GM19463 (cell line): Measurements from ENCODE around the gene SLC26A1.

Source experiments
- ATAC-seq: cut with Tn5 transposase; IDR thresholded peaks from one replicate; pipeline ENCODE4 v1.9.1; 2021; ENCODE audit warnings: mild to moderate bottlenecking, moderate library complexity; ENCODE audit not compliant: unreplicated experiment

Gene SLC26A1

DNA sequence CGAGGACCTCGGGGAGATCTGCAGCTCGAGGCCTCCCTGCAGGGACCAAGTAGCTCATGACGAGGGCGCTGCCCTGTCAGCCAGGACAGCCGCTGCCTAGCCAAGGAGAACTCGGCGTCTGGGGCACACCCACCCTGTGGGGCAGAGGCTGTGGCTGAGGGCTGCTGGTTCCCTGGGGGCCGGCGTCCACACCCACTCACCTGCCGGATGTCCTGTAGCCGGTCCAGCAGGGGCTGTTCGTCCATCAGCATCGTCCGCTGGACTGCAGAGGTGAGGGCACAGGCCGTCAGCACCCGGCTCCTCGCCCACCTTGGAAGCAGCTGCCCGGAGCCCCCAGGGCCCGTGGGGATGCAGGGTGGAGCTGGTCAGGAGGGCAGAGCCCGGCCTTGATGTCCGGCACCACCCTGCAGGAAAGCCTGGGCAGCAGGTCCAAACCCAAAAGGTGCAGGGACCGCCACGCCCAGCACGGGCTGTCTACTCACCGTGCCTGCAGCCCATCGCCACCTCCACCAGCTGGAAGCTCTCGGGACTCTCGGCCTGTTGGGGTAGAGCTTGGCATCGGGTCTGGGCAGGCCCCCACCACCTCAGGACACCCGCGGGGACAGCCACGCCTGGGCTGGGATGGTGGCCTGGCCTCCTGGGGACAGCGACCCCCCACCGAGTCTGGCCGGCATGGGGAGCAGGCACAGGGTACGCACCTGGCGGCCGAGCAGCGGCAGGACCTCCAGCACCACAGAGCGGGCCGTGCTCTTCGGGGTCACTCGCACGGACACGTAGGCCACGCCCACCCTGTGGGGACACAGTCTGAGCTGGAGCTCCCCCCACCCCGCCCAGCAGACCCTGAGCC, 26.7 kb downstream of the SLC26A1 start:
- ATAC-seq = no peak

DNA sequence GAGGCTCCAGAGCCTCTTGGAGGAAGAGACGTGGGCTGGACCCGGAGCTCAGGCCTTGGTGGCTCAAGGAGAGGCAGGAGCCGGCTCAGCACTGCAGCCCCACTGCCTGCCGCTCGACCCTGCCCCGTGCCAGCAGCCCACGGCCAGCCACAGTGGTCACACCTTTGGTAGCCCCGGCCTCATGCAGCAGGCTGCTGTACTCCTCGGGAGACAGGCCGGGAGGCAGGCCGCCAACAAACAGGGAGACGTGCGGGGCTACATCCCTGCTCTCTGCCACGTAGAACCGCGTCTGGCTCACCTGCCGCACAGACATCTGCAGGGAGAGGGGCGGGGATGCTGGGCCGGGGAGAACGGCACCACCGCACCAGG, 27.5 kb downstream of the SLC26A1 start:
- no peak for ATAC-seq

DNA sequence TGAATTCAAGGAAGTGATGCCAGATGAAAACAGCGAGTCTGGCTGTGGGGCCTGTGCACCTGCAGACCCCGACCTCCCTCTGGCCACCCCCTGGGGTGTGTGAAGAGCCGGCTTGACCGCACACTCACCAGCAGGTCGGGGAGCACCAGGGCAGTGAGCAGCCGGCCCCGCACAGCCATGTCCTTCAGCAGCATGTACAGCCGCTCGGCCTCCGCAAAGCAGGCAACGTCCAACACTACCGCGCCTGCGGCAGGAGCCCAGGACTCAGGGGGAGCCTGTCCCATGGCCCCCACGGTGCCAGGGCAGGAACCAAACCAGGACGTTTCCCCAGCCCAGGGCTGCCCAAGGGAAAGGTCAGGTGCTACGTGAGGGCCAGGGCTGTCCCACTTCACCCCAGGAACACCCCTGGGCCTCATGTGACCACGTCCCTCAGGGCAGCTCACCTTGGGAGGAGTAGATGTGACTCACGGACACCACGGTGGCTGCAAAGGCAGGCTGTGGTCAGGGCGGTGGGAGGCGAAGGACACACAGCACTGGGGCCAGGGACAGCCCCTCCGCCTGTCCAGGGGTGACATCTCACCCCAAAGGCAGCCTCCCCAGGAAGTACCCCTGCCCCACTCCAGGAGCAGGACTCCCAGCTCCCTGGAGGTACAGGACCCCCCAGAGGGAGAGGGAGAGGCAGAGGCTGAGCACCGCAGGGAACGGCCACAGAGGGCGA, 28.0 kb downstream of the SLC26A1 start:
- ATAC-seq = no peak

DNA sequence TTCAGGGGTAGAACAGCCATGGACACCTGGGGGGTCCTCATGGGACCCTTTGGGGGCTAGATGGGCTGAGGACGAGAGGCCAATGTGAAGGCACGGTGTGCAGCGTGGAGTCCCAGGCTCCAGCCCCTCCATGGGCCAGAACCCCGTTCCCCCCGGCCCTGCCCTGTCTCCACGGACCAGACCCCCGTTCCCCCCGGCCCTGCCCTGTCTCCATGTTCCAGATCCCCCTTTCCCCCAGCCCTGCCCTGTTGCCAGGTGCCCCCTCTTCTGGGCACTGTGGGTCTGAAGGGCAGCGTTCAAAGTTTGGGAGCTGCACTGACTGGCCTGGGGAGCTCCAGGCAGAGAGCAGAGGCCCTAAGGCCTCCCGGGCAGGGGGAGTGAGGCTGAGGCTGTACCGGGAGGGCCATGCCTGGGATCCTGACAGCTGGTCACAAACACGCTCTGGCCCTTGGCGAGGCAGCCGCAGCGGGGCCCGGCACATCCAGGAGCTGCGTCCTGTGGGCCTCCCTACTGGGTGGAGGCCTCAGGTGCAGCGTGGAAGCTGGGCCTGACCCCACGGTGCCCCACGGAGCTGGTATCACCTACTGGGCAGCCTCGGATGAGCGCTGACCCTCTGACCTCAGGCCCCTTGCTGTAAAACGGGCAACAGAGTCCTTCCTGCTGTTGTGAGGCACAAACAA, 28.7 kb downstream of the SLC26A1 start:
- ATAC-seq = no peak

DNA sequence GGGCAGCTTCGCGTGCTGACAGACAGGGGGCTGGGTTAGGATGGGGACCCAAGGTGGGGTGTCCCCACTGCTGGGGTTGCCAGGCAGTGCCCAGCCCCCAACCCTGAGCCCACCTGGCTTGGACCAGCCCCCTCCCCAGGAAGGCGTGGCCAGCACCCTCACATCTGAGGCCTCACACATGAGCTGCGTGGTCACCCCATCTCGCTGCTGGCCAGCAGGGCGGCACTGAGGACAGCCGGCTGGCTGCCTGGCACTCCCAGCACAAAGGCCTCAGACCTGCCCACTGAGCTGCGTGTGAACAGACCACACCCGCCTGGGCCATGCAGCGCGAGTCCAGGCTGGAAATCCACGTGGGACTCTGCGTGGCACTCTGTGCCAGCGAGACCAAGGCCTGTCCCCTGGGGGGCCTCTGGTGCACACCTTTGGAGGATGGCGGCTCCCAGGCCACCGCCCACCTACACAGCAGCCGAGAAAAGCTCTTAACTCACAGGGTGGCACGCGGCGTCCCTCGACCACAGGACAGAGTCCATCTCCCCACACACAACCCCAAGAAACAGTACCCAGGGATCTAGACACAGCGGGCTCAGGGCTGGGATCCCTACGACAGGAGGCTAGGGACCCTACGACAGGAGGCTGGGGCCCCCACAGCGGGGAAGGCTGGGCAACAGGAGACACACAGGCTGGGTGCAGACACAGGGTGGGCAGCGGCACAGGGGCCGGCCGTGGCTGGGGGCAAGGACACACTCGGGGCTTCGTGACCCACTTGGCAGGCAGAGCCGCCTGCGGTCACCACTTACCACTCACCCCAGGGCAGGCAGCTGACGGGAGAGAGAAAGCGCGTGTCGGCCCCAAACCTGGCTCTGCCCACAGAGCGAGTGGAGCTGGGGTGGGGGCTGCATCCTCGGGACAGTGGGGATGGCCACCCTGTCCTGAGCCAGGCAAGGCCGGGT, 29.7 kb downstream of the SLC26A1 start:
- no peak for ATAC-seq

DNA sequence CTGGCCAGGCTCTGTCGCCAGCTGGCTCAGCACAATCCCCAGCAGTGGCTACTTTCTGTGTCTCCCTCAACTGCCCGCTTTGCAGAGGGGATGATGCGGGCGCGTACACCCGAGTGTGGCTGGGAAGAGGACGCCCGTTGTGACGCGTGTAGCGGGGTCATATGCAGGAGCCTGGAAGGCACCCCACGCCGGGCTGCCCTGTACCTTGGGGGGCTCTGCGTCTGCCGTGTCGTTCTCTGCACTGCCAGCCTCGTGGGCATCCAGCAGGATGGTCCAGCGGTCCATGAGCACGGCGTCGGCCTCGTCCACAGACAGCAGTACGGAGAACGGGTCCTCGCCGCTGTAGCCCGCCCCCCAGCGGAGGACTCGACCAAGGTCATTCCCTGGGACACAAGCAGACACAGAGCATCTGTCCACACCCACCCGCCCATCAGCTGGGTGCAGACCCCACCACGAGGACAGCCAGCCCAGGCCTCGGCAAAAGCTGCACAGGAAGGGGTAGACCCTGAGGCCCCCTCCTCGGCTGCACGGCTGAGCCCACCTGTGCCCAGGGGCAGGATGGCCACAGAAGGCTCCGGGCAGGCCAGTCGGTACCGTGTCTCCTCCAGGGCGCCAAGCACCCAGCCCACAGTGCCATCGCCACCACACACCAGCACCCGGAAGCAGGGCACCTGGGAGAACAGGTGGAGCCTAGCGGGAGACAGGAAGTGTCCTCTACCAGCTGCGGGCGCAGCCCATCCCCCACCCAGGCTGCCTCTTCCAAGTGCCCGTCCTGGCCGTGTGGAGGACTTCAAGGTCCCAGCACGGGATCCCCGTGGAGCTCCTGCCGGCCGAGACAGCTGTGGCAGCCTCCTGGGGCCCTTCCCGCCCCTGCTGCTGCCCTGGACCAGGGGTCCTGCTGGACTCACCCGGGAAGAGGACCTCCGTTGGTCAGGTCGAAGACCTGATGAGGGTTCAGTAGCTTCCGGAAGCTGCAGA, 30.7 kb downstream of the SLC26A1 start:
- no peak for ATAC-seq

DNA sequence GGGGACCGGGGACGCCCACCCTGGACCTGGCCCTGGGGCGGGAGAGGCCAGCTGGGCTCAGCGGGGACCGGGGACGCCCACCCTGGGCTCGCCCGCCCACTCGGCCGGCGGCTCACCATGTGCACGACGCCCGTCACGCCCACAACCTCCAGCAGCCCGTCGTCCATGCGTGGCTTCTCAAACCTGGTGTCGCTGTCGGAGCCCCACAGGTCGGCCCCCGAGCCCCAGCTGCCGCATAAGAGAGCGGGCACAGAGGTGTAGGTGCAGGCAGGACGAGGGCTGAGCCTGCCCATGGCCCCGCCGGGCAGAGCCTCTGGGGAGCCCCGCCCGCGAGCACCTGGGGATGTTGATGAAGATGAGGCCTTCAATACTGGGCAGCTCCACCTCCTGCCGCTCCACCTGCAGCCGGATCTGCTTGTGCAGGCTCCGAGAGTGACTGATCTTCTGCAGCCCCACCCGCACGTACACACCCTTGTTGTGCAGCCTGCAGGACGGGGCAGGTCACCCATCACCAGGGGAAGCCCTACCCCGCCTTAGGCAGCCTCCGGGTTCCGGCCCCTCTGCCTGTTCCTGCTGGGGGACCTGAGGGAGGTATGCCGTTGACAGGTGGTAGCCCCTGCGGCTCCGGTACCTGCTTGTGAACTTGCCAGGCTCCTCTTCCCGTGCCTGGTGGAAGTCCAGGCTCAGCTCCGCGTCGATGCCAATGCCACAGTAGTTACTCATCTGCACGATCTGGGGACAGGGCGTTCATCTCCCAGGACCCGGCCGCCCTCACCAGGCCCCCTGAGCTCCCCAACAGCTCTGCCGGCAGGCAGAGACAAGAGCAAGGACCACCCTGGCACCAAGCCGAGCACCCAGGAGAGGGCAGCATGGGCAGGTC, 31.6 kb downstream of the SLC26A1 start:
- no peak for ATAC-seq

DNA sequence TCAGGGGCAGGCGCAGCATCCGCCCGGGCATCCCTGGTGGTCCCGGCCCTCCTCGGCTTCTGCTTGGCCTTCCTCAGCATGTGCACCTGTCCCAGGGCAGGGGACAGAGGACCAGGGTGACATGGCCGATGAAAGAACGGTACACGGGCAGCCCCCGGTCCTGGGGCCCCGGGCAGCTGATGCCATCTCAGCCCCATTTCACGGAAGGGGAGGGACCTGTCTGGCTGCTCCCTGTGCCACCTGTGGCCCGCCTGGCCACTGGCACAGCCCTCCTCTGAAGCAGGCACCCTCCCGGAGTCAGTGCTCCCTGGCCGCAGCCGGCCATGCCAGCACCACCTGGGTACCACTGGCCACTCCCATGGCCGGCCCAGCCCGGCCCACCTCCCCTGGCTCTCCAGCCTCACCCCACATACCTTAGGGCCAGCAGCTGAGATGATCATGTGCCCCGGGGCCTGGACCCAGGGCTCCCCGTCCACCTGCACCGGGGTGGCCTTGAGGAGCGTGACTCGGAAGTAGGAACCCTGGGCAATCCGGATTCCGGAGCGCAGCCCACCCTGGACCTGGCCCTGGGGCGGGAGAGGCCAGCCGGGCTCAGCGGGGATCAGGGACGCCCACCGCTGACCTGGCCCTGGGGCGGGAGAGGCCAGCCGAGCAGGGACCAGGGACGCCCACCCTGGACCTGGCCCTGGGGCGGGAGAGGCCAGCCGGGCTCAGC, 32.4 kb downstream of the SLC26A1 start:
- ATAC-seq = no peak

DNA sequence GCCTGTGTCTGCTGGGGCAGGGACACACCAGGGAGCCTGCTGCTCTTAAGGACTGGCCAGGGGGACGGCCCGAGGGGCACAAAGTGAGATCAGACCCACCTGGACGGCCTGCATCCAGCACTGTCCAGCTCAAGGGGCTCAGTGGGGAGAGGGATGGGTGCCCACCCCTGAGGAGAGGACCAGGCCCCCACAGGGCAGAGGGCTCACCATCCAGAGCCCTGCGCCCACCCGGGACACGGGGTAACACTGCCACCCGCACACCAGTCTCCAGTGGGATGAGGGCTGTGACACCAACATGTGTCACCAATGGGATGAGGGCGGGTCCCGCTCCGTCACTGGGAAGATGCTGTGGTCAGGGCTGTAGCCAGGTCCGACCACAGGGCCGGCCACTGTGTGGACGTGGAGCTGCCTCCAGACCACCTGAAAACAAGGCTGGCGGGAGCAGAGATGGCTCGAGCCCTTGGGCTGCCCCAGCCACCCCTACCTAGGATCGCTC, 33.0 kb downstream of the SLC26A1 start:
- no peak for ATAC-seq

DNA sequence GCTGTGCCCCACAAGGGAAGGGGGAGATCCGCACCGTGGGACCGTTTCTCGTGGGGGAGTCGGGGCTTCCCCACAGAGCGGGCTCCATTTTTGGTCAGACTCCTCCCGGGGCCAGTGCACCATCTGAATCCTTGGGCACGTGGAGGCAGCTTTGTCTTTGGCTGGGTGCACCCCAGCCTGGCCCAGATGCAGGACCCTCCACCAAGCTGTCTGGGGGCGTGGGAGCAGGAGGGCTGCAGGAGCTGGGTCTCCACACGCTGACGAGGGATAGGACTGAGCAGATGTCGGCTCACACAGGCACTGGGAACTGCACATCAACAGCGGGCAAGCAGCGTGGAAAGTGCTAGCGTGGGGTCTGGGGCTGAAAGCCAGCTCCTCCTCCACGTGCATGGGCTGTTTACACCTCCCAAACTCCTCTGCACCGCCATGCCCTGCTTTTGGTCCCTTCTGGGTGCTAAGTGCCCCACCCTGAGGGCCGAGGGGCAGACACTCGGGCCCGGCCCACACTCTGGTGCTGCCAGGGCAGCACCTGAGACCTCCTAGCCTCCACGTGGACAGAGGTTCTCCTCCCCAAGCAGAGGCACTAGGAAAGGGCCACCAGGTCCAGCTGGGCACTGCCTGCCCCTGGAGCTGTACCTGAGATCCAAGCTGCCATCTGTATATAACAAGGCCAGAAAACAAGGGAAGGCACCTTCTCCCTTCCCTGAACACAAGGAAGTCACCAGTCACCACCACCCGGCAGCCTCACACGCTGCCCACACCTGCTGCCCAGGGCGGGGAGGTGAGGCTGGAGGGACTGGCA, 33.7 kb downstream of the SLC26A1 start:
- no peak for ATAC-seq

DNA sequence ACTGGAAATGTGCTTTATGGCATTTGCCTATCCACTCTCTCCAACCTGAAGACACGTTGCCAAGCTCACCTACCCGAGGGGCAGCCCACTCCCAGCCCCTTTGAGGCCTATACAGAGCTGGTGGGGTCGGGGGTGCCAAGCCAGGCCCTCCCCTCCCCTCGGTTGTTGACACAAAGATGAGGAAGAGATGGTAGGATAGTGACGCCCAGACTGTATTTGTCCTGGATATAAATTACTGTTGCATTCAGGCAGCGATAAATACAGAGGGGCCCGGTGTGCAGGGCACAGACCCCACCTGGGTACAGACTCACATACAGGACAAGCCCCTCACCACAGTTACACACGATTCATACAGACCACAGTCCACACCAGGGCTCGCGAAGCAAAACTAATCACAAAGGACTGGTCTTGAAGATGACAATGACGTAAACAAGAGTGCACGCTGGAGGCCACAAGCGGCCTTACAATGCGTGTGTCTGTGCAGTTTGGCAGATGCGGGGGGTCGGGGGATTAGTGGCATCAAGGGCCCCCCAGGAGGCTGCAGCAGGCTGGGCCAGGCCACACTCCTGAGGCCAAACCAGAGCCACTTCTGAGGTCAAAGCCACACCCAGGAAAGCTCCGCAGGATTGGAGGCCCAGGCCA, 34.4 kb downstream of the SLC26A1 start:
- ATAC-seq = no peak

DNA sequence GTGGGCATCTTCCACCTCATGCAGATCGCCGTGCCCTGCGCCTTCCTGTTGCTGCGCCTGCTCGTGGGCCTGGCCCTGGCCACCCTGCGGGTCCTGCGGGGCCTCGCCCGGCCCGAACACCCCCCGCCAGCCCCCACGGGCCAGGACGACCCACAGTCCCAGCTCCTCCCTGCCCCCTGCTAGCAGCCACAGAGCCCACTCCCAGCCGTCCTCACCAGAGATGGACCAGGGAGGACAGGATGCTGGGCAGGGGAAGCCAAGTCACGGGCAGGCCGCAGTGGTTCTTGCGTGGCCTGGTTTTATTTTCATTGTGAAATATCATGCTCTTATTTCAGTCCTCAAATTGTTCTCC, 34.9 kb downstream of the SLC26A1 start:
- ATAC-seq = no peak

DNA sequence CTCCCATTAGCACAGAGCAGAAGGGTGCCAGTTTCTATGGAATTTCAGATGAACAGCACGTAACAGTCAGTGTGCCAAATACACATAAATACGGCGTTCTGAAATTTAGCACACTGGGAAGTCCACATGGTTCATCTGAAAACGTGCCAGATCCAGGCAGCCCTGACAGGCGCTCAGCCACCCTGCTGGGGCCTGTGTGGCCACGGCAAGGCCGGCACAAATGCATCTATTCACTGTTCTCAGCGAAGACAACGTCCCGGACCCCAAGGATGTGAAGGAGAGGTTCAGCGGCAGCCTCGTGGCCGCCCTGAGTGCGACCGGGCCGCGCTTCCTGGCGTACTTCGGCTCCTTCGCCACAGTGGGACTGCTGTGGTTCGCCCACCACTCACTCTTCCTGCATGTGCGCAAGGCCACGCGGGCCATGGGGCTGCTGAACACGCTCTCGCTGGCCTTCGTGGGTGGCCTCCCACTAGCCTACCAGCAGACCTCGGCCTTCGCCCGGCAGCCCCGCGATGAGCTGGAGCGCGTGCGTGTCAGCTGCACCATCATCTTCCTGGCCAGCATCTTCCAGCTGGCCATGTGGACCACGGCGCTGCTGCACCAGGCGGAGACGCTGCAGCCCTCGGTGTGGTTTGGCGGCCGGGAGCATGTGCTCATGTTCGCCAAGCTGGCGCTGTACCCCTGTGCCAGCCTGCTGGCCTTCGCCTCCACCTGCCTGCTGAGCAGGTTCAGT, 35.5 kb downstream of the SLC26A1 start:
- ATAC-seq = no peak

DNA sequence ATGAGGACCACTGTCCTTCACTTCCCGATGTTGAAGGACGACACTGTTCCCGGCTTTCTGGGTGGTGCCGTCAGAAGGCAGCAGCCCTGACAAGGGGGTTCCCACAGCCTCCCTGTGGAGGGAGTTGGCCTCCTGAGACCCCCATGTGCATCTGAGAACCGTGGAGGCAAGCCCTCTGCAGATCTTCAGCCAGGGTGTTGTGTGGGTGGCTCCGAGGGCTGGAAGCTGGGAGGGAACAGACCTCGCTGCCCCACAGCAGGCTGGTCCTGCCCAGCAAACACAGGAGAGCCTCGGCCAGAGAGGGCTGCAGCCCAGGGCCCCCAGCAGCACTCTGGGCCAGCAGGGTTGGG, 36.0 kb downstream of the SLC26A1 start:
- no peak for ATAC-seq

DNA sequence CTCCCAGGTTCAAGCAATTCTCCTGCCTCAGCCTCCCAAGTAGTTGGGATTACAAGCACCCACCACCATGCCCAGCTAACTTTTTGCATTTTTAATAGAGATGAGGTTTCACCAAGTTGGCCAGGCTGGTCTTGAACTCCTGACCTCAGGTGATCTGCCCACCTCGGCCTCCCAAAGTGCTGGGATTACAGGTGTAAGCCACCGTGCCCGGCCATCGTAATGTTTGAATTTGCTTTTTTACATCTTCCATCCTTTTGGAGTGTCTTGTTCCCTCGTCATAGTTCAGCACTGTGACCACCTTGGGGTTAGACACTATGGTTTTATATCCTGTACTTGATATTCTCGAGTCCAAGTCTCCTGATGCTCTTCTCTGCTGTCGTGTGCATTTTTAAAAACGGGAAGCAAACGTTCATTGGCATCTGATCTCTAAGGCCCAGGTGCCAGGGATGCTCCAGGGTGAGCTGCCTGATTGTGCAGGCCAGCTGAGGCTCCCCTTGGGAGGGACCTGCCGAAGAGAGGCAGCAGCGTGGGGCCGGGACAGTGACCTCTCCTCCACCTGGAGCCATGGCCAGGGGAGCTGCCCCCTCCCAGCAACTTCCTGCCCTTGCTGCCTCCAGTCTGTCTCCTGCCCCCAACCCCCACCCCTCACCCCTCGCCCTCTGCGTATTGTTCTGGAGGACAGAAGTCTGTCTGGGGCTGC, 36.5 kb downstream of the SLC26A1 start:
- ATAC-seq = no peak
